OCI-LY7 (cell line): Measurements from ENCODE around the gene CCDC9B.

Experiments used
- EZH2phosphoT487 ChIP-seq: fragments of 200-600 bp; sonication (generic); IDR thresholded peaks from 2 replicates; pipeline ENCODE4 v1.6.1; 2018; ENCODE audit warnings: low read depth, borderline replicate concordance, mild to moderate bottlenecking, mixed run types, antibody characterized with exemption, low read length, moderate library complexity, mixed read lengths
- TF ChIP-seq, protein P1 (sequence below): fragments of 200-600 bp; sonication (generic); conservative IDR thresholded peaks from 2 replicates; pipeline ENCODE4 v1.5.1; 2014; ENCODE audit warnings: mild to moderate bottlenecking, antibody characterized with exemption, low read length, moderate library complexity, mixed read lengths

DNA sequence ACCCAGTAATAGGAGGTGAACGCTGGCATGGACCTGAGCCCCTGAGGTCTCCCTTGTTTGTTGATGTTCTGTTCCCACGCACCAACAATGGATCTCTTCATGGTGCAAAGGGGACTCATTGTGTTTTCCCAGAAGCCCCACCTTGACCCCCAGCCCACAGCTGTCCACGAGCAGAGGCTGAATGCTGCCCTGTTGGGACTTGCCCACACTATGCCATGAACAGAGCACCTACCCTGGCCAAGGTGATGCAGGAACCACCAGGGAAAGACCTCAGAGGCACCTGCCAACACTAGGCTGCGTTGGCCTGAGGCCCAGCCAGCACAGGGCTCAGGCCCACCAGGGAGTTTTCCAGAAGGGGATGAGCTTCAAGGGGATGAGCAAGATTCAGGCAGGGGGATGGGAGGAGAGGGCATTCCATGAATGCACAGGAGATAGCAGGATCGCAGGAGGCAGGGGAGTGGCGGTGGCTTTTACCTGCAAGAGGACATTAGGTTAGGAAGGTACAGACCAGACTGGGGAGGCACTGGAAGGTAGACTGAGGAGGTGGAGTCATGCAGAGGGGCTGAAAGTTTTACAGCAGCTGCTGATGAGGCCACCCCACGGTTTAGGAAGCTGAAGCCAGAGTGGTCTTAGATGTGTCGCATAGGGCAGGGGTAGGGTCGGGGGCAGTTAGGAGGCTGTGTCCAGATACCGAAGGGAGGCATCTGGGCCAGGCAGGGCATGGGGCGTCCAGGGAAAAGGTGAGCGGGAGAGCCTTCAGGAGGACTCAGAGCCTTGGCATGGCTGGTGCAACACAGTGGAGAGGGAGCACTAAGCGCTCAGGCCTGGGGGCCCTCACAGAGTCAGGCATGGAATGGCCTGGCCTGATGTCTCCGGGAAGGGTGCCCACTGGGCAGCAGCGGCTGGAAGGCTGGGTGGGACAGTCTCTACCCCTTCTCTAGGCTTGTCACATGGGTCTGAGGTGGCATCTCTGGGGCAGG, 6.1 kb upstream of the CCDC9B start:
- TF ChIP-seq, protein P1, sequence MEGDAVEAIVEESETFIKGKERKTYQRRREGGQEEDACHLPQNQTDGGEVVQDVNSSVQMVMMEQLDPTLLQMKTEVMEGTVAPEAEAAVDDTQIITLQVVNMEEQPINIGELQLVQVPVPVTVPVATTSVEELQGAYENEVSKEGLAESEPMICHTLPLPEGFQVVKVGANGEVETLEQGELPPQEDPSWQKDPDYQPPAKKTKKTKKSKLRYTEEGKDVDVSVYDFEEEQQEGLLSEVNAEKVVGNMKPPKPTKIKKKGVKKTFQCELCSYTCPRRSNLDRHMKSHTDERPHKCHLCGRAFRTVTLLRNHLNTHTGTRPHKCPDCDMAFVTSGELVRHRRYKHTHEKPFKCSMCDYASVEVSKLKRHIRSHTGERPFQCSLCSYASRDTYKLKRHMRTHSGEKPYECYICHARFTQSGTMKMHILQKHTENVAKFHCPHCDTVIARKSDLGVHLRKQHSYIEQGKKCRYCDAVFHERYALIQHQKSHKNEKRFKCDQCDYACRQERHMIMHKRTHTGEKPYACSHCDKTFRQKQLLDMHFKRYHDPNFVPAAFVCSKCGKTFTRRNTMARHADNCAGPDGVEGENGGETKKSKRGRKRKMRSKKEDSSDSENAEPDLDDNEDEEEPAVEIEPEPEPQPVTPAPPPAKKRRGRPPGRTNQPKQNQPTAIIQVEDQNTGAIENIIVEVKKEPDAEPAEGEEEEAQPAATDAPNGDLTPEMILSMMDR = no peak
- no peak for TF ChIP-seq EZH2phosphoT487
